Astrocyte (in vitro differentiated cells and primary cell): Measurements from ENCODE around the gene DNAH3. TPM values are rescaled to one million over a fixed set of nuclear protein-coding genes. Genes with fewer than 3 reads are reported as not detected.

Experiments used
- DNase-seq: peaks from one replicate; pipeline ENCODE4 v3.0.0-alpha.2; 2010; ENCODE audit warnings: low read depth
- FAIRE-seq: peaks from 2 replicates; lab custom pipeline; 2011; peaks lifted over from hg19 to GRCh38; lab: Jason Lieb, UNC
- H2AFZ ChIP-seq: 2 replicates; pipeline ENCODE4 v1.6.0; 2012; ENCODE audit warnings: low read depth, low read length, inconsistent platforms
- H3K27ac ChIP-seq: 2 replicates; pipeline ENCODE4 v1.5.1; 2011; ENCODE audit warnings: low read depth, low read length, inconsistent platforms
- H3K27me3 ChIP-seq: 2 replicates; pipeline ENCODE4 v1.6.0; 2011; ENCODE audit warnings: low read length, inconsistent platforms; ENCODE audit not compliant: insufficient read depth
- H3K36me3 ChIP-seq: 2 replicates; pipeline ENCODE4 v1.5.1; 2011; ENCODE audit warnings: low read length, inconsistent platforms; ENCODE audit not compliant: insufficient read depth
- H3K4me1 ChIP-seq: 2 replicates; pipeline ENCODE4 v1.5.1; 2011; ENCODE audit warnings: low read length, inconsistent platforms; ENCODE audit not compliant: insufficient read depth
- H3K4me2 ChIP-seq: 2 replicates; pipeline ENCODE4 v1.6.0; 2012; ENCODE audit warnings: low read length, inconsistent platforms
- H3K4me3 ChIP-seq: 2 replicates; pipeline ENCODE4 v1.5.1; 2011; ENCODE audit warnings: low read depth, mild to moderate bottlenecking, low read length, inconsistent platforms; ENCODE audit not compliant: insufficient read depth
- H3K79me2 ChIP-seq: 2 replicates; pipeline ENCODE4 v1.6.0; 2012; ENCODE audit warnings: mild to moderate bottlenecking, low read length, inconsistent platforms; ENCODE audit not compliant: insufficient read depth
- H3K9ac ChIP-seq: 2 replicates; pipeline ENCODE4 v1.6.0; 2012; ENCODE audit warnings: mild to moderate bottlenecking, low read length, inconsistent platforms
- H3K9me3 ChIP-seq: 2 replicates; pipeline ENCODE4 v1.5.1; 2012; ENCODE audit warnings: low read depth, mild to moderate bottlenecking, low read length, inconsistent platforms; ENCODE audit not compliant: insufficient read depth
- H4K20me1 ChIP-seq: 2 replicates; pipeline ENCODE4 v1.6.0; 2012; ENCODE audit warnings: low read length, inconsistent platforms; ENCODE audit not compliant: insufficient read depth
- H3K27ac Mint-ChIP-seq: one replicate; pipeline ENCODE4 v1.8.0; 2021; ENCODE audit warnings: mild to moderate bottlenecking, mixed read lengths; ENCODE audit not compliant: unreplicated experiment
- H3K27me3 Mint-ChIP-seq: one replicate; pipeline ENCODE4 v1.8.0; 2021; ENCODE audit warnings: low read depth, mixed read lengths; ENCODE audit not compliant: unreplicated experiment
- H3K36me3 Mint-ChIP-seq: one replicate; pipeline ENCODE4 v1.8.0; 2021; ENCODE audit warnings: low read depth, mixed read lengths; ENCODE audit not compliant: unreplicated experiment
- H3K4me1 Mint-ChIP-seq: one replicate; pipeline ENCODE4 v1.8.0; 2021; ENCODE audit warnings: low read depth, mixed read lengths; ENCODE audit not compliant: unreplicated experiment
- H3K4me3 Mint-ChIP-seq: one replicate; pipeline ENCODE4 v1.8.0; 2021; ENCODE audit warnings: mild to moderate bottlenecking, moderate library complexity, mixed read lengths; ENCODE audit not compliant: unreplicated experiment
- H3K9me3 Mint-ChIP-seq: one replicate; pipeline ENCODE4 v1.8.0; 2021; ENCODE audit warnings: mild to moderate bottlenecking, mixed read lengths; ENCODE audit not compliant: unreplicated experiment
- CTCF ChIP-seq: IDR thresholded peaks from 2 replicates; pipeline ENCODE4 v1.5.1; 2011; ENCODE audit warnings: low read depth, mild to moderate bottlenecking, inconsistent platforms, low read length, moderate library complexity; ENCODE audit not compliant: insufficient read depth
- EZH2 ChIP-seq: IDR thresholded peaks from 2 replicates; pipeline ENCODE4 v1.6.1; 2012; ENCODE audit warnings: mild to moderate bottlenecking, low read length, inconsistent platforms; ENCODE audit not compliant: insufficient read depth
- total RNA-seq: library from RNA; stranded (reverse); gene quantifications from 2 replicates; pipeline ENCODE4 v1.2.1, GENCODE V29; 2021

DNAH3 gene
- total RNA-seq, 1 donor from 2014 or later: not detected

GRCh38 chr16:21160276-21160675, 9.6 kb upstream of the DNAH3 start:
- Histone ChIP-seq H3K36me3 (no peaks in the 10 kb centered on the region), H3K4me3 (no peak overlapping the region), H3K79me2 (no peaks in the 10 kb centered on the region), H3K27ac (no peak overlapping the region), H4K20me1 (no peaks in the 10 kb centered on the region), H2AFZ (no peak overlapping the region), H3K4me1 (peaks cover 9% of the 10 kb centered on the region), H3K9ac (no peak overlapping the region), H3K4me2 (no peak overlapping the region), H3K9me3 (no peaks in the 10 kb centered on the region), H3K27me3 (no peaks in the 10 kb centered on the region)
- no peak for FAIRE-seq
- TF ChIP-seq EZH2: no peak
- no peak for TF ChIP-seq CTCF
- DNase-seq: no peak
- Mint-ChIP-seq H3K27me3 (no peaks in the 10 kb centered on the region), H3K4me3 (peak overlapping the region; percentile 96), H3K9me3 (no peaks in the 10 kb centered on the region), H3K36me3 (peaks cover 15% of the 10 kb centered on the region), H3K4me1 (peaks cover 3% of the 10 kb centered on the region), H3K27ac (no peak overlapping the region)

GRCh38 chr16:21159281-21159951, 8.8 kb upstream of the DNAH3 start:
- Histone ChIP-seq H3K36me3 (no peaks in the 10 kb centered on the region), H3K9me3 (no peaks in the 10 kb centered on the region), H3K4me3 (peak overlapping the region; percentile 63), H2AFZ (peak overlapping the region; percentile 87), H3K79me2 (no peaks in the 10 kb centered on the region), H3K9ac (peak overlapping the region; percentile 70), H4K20me1 (no peaks in the 10 kb centered on the region), H3K4me2 (peak overlapping the region; percentile 91), H3K4me1 (peaks cover 9% of the 10 kb centered on the region), H3K27ac (no peak overlapping the region), H3K27me3 (no peaks in the 10 kb centered on the region)
- no peaks in the 10 kb centered on the region for H3K9me3 Mint-ChIP-seq
- no peaks in the 10 kb centered on the region for H3K27me3 Mint-ChIP-seq
- H3K4me3 Mint-ChIP-seq: peak overlapping the region; percentile 96
- H3K27ac Mint-ChIP-seq: peak overlapping the region; percentile 91
- peaks cover 9% of the 10 kb centered on the region for H3K36me3 Mint-ChIP-seq
- peaks cover 3% of the 10 kb centered on the region for H3K4me1 Mint-ChIP-seq
- DNase-seq: no peak
- no peak for FAIRE-seq
- TF ChIP-seq EZH2 (no peak), CTCF (no peak)
